GM19395 (cell line): ENCODE measurements around the gene GNG8.

ENCODE experiments used
- ATAC-seq: cut with Tn5 transposase; IDR thresholded peaks from one replicate; pipeline ENCODE4 v1.9.1; 2021; ENCODE audit warnings: mild to moderate bottlenecking, moderate library complexity; ENCODE audit not compliant: unreplicated experiment

The GNG8 gene

DNA sequence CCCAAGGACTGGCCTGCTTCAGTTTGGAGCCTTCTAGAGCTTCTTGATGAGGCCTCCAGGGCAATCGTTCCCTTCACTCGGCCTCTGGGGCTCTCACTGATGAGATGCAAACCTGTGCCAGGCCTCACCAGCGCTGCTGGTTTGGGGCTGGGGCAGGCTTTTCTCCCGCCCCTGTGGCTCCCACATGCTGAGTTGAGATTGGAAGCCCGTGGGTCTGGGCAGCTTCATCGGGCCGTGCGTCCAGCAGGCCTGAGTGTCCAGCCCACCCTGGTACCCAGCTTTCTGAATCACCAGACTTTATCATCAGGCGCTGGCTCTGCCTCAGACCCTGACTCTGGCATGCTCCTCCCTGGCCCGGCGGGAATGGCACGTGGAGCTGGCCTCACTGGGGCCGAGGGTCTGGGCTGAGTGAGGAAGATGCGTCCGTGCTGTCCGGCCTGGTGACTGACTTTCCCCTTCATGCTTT is 30.6 kb downstream of the GNG8 start:
- no peak for ATAC-seq

DNA sequence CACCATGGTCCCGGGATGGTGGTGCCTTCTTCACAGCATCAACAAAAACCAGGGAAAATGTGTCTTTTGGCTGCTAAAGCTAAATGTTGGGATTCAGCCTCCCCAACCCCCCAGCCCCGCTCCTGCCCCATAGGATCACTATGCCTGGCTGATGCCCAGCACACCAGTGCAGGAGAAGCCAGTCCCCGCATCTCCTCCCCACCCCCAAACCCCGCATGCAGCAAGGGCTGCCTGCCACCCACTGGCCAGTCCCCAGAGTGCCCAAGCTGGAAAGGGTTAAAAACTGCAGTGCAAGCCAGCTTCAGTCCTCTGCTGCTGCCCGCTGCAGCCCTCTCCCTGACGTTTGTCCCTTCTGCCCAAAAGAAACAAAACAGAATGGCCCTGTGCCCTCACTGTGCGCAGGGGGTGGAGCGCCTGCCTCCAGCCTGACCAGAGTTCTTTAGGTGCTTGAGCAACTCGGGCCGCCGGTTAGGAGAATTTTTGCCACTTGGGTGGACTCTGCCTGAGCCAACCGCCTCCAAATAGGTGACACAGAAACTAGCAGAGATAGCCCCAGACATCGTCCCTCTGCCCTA is 31.1 kb downstream of the GNG8 start:
- ATAC-seq, result no peak

GRCh38 chr19:46603752-46604231 is 32.2 kb downstream of the GNG8 start:
- ATAC-seq, result no peak

DNA sequence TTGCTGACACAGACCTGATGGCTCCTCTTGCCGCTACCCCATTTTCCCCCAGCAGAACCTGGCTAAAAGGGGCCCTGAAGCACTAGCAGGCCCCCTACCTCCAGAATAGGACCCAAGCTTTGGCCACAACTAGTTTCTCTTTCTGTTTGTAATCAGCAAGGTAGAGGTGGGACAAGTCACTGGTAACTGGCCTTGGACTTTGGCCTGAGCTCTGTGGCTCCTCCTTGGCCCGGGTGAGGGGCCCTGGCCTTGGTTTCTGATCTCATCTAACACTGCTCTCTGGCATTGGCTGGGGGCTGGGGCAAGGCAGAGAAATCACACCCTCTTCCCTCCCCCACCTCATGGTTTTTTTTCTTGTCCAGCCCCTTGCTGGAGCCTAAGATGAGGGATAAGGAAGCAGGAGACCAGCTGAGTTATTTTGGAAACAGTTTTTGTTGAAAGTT is 32.8 kb downstream of the GNG8 start:
- no peak for ATAC-seq

- no peak for ATAC-seq
These were observed 33.4 kb downstream of the GNG8 start for GRCh38 chr19:46602392-46603194.

DNA sequence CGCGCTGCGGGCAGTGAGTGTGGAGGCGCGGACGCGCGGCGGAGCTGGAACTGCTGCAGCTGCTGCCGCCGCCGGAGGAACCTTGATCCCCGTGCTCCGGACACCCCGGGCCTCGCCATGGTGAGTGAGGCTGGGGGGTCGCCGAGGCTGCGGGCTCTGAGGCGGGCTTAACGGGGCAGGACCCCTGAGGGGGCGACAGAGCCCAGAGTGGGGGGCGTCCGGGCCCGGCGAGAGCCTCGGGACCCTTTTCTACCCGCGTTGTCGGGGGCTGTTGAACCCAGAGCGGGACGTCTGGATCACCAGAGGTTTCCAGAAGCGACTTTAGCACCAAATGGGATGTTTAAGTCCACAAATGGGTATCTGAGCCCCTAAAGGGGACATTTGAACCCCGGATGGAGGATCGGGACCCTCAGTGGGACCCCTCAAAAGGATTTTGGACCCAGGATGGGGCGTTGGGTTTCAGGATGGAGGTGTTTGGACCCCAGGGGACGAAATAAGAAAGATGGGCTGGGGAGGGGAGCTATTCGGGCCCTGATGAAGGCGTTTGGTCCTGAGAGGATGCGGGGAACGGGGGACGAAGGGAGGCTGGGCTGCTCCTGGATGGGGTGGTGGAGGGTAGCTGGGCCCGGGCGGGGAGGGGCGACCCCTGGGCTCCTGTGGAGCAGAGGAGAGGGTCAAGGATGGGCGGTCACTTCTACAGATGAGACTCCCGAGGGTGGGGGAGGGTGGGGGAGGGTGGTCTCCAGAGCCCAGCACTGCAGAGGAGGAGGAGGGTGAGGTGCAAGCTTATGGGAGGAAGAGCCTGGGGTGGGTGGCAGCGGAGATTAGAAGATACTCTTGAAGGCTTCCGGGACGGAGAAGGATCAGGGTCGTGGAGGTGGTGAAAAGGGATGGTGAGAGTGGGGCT is 34.4 kb downstream of the GNG8 start, which contains the start of gene CALM3:
Gene CALM3 (plus strand): TSS at position 13 of the 907 bp plus-strand sequence. CDS start 105 bp downstream, at position 118.
- no peak for ATAC-seq

DNA sequence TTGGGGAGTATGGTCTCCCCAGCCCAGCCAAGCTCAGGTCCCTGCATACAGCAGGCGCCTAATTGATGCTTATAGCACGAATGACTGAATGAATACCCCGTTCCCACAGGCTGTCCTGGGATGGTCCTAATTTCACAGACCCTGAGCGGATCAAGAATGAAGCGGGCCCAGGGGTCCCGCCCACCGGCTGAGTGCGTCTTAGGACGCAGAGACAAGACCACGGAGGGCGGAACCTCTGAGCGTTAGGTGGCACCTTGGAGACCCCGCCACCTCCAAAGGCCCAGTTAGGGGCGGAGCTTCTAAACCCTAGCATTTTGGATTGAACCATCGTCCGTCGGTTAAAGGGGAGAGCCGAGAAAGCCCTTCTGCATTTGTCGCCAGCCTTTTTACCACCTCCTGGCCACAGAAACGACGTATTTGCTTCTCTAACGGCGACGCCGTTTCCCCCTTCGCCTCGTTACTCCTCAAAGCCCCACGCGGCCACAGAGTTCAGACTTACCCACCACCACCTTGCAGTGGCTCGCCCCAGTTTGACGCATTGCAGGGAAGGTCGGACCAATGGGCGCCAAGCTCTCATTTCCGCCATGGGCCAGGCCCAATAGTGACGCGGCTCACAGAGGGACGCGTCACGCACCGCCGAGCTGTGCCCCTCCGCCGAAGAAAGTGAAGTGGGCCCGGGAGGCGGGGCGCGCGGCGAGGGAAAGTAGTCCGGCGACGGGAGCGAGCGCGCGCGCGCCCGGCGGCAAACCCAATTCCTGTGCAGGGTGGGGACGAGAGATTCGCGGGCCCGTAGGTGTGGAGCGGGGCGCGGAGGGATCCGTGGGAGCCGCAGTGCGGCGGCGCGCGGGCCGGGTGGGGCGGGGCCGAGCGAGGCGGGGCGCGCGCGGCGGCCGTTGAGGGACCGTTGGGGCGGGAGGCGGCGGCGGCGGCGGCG is 35.4 kb downstream of the GNG8 start:
- peak; percentile 85 for ATAC-seq

- ATAC-seq, result no peak
These were observed 36.2 kb downstream of the GNG8 start for GRCh38 chr19:46599716-46600373.

- no peak for ATAC-seq
These were observed 37.6 kb downstream of the GNG8 start for GRCh38 chr19:46598372-46598917.

GRCh38 chr19:46596008-46596407 is 40.0 kb downstream of the GNG8 start:
- no peak for ATAC-seq

GRCh38 chr19:46591870-46592269 is 44.1 kb downstream of the GNG8 start:
- no peak for ATAC-seq

DNA sequence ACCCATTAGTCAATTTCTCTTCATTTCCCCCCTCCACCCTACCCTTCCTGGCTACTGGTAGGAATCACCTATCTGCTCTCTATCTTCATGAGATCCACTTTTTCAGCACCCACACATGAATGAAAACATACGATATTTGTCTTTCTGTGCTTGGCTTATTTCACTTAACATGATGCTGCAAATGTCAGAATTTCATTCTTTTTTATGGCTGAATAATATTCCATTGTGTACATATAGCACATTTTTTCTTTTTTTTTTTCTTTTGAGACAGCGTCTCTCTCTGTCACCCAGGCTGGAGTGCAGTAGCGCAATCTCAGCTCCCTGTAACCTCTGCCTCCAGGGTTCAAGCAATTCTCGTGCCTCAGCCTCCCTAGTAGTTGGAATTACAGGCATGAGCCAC is 44.7 kb downstream of the GNG8 start:
- no peak for ATAC-seq

DNA sequence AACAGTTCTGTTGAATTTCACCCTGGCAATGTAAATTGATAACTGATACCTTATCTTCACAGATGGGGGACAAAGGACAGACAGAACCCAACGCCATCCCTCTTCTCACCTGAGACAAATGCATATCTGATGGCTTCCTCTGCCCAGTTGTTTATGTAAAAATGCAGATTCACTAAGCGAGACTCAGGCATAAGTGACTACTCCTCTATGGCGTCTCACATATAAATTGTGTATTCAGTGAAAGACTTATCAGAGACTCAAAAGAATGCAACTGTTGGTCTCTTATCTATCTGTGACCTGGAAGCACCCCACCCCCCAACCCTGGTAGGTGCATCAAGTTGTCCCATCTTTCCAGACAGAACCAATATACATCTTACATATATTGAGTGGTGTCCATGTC is 48.1 kb downstream of the GNG8 start:
- no peak for ATAC-seq

GRCh38 chr19:46586294-46586693 is 49.7 kb downstream of the GNG8 start:
- no peak for ATAC-seq

- ATAC-seq, result no peak
These were observed 50.5 kb downstream of the GNG8 start for GRCh38 chr19:46585539-46585938.
